Stimulated activated CD4-positive, alpha-beta T cell treated with anti-CD3 and anti-CD28 coated beads, Interleukin-2, amount 100 ng/mL, for 4 hours (primary cell): ENCODE data around the gene COL11A2.

Experiments
- DNase-seq: peaks from one replicate; pipeline ENCODE4 v3.0.0-alpha.2; 2020; ENCODE audit warnings: low read depth

COL11A2 gene

GRCh38 chr6:33116841-33117711, 75.2 kb downstream of the COL11A2 start:
- DNase-seq: no peak

GRCh38 chr6:33116417-33116816, 75.8 kb downstream of the COL11A2 start:
- no peak for DNase-seq

GRCh38 chr6:33114406-33114805, 77.9 kb downstream of the COL11A2 start:
- no peak for DNase-seq

DNA sequence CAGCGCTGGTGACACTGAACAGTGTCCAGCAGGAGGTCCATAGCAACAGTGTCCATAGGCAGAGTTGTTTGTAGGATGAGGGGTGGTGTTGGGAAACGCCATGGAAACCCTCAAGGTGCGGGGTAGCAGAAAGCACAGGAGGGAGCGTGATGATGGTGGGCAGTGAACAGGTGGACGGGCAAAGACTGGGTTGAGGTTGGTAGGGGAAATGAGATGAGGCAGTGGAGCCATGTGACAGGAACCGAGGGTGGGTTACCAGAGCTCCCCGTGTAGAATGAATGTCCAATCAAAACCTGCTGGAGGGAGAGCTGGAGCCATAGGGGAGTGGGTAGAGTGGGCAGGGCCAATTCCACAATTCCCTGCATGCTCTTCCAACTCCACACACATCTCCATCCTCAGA, 78.5 kb downstream of the COL11A2 start:
- DNase-seq: no peak
